HG03469 (cell line): ENCODE results near the gene RIPOR2.
"Not testable (repeated sequence)": the region's sequence is repeated elsewhere in the genome, so short reads cannot be mapped to it uniquely, and the experiment has no call there.

ENCODE experiments used
- ATAC-seq: cut with Tn5 transposase; IDR thresholded peaks from one replicate; pipeline ENCODE4 v1.9.1; 2021; ENCODE audit warnings: mild to moderate bottlenecking, moderate library complexity, moderate number of reproducible peaks; ENCODE audit not compliant: unreplicated experiment

Gene RIPOR2

GRCh38 chr6:24926647-24927046, 9.1 kb downstream of the RIPOR2 start:
- ATAC-seq: not testable (repeated sequence)

GRCh38 chr6:24926192-24926591, 9.6 kb downstream of the RIPOR2 start:
- ATAC-seq: no peak

- no peak for ATAC-seq
Measured at GRCh38 chr6:24925661-24926060, 10.1 kb downstream of the RIPOR2 start.

GRCh38 chr6:24924580-24925356, 11.0 kb downstream of the RIPOR2 start:
- no peak for ATAC-seq

- ATAC-seq: no peak
Measured at GRCh38 chr6:24923885-24924401, 11.8 kb downstream of the RIPOR2 start.

- no peak for ATAC-seq
Measured at GRCh38 chr6:24922814-24923213, 12.9 kb downstream of the RIPOR2 start.

GRCh38 chr6:24922170-24922569, 13.6 kb downstream of the RIPOR2 start:
- no peak for ATAC-seq

GRCh38 chr6:24920136-24920535, 15.6 kb downstream of the RIPOR2 start:
- ATAC-seq: no peak

- ATAC-seq: peak; percentile 44
Measured at GRCh38 chr6:24919056-24919892, 16.5 kb downstream of the RIPOR2 start.

GRCh38 chr6:24918641-24919055, 17.1 kb downstream of the RIPOR2 start:
- no peak for ATAC-seq

- ATAC-seq: no peak
Measured at GRCh38 chr6:24916496-24916895, 19.3 kb downstream of the RIPOR2 start.

GRCh38 chr6:24915641-24916040, 20.1 kb downstream of the RIPOR2 start:
- no peak for ATAC-seq

GRCh38 chr6:24914082-24914481, 21.7 kb downstream of the RIPOR2 start:
- not testable (repeated sequence) for ATAC-seq

- ATAC-seq: no peak
Measured at GRCh38 chr6:24911796-24912382, 23.9 kb downstream of the RIPOR2 start.

- no peak for ATAC-seq
Measured at GRCh38 chr6:24910961-24911725, 24.6 kb downstream of the RIPOR2 start.

- no peak for ATAC-seq
Measured at GRCh38 chr6:24910331-24910960, 25.3 kb downstream of the RIPOR2 start.

- no peak for ATAC-seq
Measured at GRCh38 chr6:24909241-24910216, 26.2 kb downstream of the RIPOR2 start.

GRCh38 chr6:24908650-24909035, 27.1 kb downstream of the RIPOR2 start:
- ATAC-seq: no peak
